HepG2 (cell line): ENCODE results near the gene MAN2A1. TPM values are rescaled to one million over a fixed set of nuclear protein-coding genes. Genes with fewer than 3 reads are reported as not detected.

Source experiments
- ATAC-seq: fragments of 200-7000 bp; cut with Tn5 transposase; 3 replicates; pipeline ENCODE4 v1.9.1; 2020; ENCODE audit warnings: mild to moderate bottlenecking, moderate library complexity
- BruUV-seq: library from RNA; stranded (reverse); fragments of 400-500 nt; replicated peaks from 2 replicates; lab custom pipeline; 2021; lab: Mats Ljungman, UMichigan
- CTCF ChIA-PET: fragments of 300-600 bp; formaldehyde crosslinking; extraction: SDS; loops from one replicate; lab custom pipeline; 2021; ENCODE audit warnings: low total read pairs, inconsistent platforms, low intra/inter-chr PET ratio; lab: Yijun Ruan, JAX
- POLR2A ChIA-PET: fragments of 350-600 bp; sonication (Branson Sonifier 250); formaldehyde crosslinking; loops from one replicate; lab custom pipeline; 2020; ENCODE audit warnings: antibody characterized with exemption, inconsistent platforms; lab: Yijun Ruan, JAX
- DNase-seq: peaks from one replicate; pipeline ENCODE4 v3.0.0-alpha.2; 2015; ENCODE audit warnings: low spot score
- FAIRE-seq: peaks from 3 replicates; lab custom pipeline; 2011; peaks lifted over from hg19 to GRCh38; lab: Jason Lieb, UNC
- H2AFZ ChIP-seq: one replicate; pipeline ENCODE4 v1.6.1; 2011; ENCODE audit warnings: low read length, inconsistent platforms
- H3K27ac ChIP-seq: fragments of 300-600 bp; 3 replicates; pipeline ENCODE4 v1.8.0; 2011; ENCODE audit warnings: mixed run types, mild to moderate bottlenecking, mixed read lengths, low read length, inconsistent platforms; ENCODE audit not compliant: insufficient read depth; ENCODE audit errors: extremely low read length
- H3K27me3 ChIP-seq, 2 experiments: fragments of 200-600 bp in 1 of 2; 2 replicates in 1 of 2; 3 replicates in 1 of 2; pipeline versions ENCODE4 v1.6.0 to v1.8.0; 2011; ENCODE audit warnings: low read length in 2 of 2, mild to moderate bottlenecking in 2 of 2, moderate library complexity in 2 of 2, inconsistent platforms in 1 of 2; ENCODE audit not compliant: insufficient read depth in 2 of 2, control insufficient read depth in 1 of 2
- H3K36me3 ChIP-seq, 2 experiments: fragments of 200-600 bp in 1 of 2; replicated peaks in 1 of 2; 2 replicates in 1 of 2; 3 replicates in 1 of 2; pipeline versions ENCODE4 v1.5.1 to v1.8.0; 2011; ENCODE audit warnings: low read length in 2 of 2, inconsistent platforms in 1 of 2; ENCODE audit not compliant: insufficient read depth in 2 of 2, control insufficient read depth in 1 of 2
- H3K4me1 ChIP-seq: 2 replicates; pipeline ENCODE4 v1.5.1; 2012; ENCODE audit warnings: low read length, inconsistent platforms; ENCODE audit not compliant: insufficient read depth
- H3K4me2 ChIP-seq: 2 replicates; pipeline ENCODE4 v1.6.0; 2011; ENCODE audit warnings: low read depth, low read length, inconsistent platforms
- H3K4me3 ChIP-seq, 3 experiments: fragments of 200-600 bp in 1 of 3; sonication (generic), shearing (Covaris generic) in 1 of 3; replicated peaks in 1 of 3; 2 replicates each; pipeline ENCODE4 v1.5.1; 2011 to 2016; ENCODE audit warnings: low read length in 3 of 3, inconsistent platforms in 2 of 3, low read depth in 2 of 3, mild to moderate bottlenecking in 2 of 3, control low read depth in 1 of 3, mixed read lengths in 1 of 3; ENCODE audit not compliant: insufficient read depth in 1 of 3
- H3K79me2 ChIP-seq: one replicate; pipeline ENCODE4 v1.6.1; 2011; ENCODE audit warnings: low read length, inconsistent platforms; ENCODE audit not compliant: insufficient read depth
- H3K9ac ChIP-seq: 2 replicates; pipeline ENCODE4 v1.6.0; 2011; ENCODE audit warnings: mild to moderate bottlenecking, low read depth, low read length, inconsistent platforms; ENCODE audit not compliant: insufficient read depth
- H3K9me3 ChIP-seq: 2 replicates; pipeline ENCODE4 v1.5.1; 2012; ENCODE audit warnings: mild to moderate bottlenecking, low read length
- H4K20me1 ChIP-seq: 2 replicates; pipeline ENCODE4 v1.6.0; 2011; ENCODE audit warnings: inconsistent platforms, mild to moderate bottlenecking, low read length, moderate library complexity; ENCODE audit not compliant: insufficient read depth
- BRD4 ChIP-seq: sonication (generic); formaldehyde crosslinking; IDR thresholded peaks from 2 replicates; pipeline ENCODE4 v1.4.0; 2020; ENCODE audit warnings: missing genetic modification reagents
- DNMT3B ChIP-seq: conservative IDR thresholded peaks from 2 replicates; pipeline ENCODE4 v1.6.1; 2016; ENCODE audit warnings: missing biosample characterization, control low read depth
- GLMP ChIP-seq: sonication (generic); formaldehyde crosslinking; IDR thresholded peaks from 2 replicates; pipeline ENCODE4 v1.9.0; 2021; ENCODE audit warnings: missing genetic modification reagents, mild to moderate bottlenecking, borderline replicate concordance
- HMGA1 ChIP-seq: sonication (generic); formaldehyde crosslinking; conservative IDR thresholded peaks from 2 replicates; pipeline ENCODE4 v1.4.0; 2020; ENCODE audit warnings: missing genetic modification reagents
- NR2F2 ChIP-seq: IDR thresholded peaks from 2 replicates; pipeline ENCODE4 v1.6.1; 2012; ENCODE audit warnings: low read depth, inconsistent platforms, borderline replicate concordance
- TCF12 ChIP-seq, 2 experiments: fragments of 450-650 bp in 1 of 2; sonication (generic) in 1 of 2; formaldehyde crosslinking in 1 of 2; IDR thresholded peaks; 2 replicates each; pipeline versions ENCODE4 v1.6.1 to v1.8.0; 2017 to 2022; ENCODE audit warnings: antibody characterized with exemption in 1 of 2, mild to moderate bottlenecking in 1 of 2, missing genetic modification reagents in 1 of 2, moderate library complexity in 1 of 2
- ZBTB40 ChIP-seq, 2 experiments: fragments of 450-650 bp in 1 of 2; sonication (generic) in 1 of 2; formaldehyde crosslinking in 1 of 2; IDR thresholded peaks; 2 replicates each; pipeline versions ENCODE4 v1.6.1 to v1.8.0; 2016 to 2022; ENCODE audit warnings: antibody characterized with exemption in 1 of 2, mild to moderate bottlenecking in 1 of 2, missing genetic modification reagents in 1 of 2
- ZBTB8A ChIP-seq: sonication (generic); formaldehyde crosslinking; IDR thresholded peaks from 2 replicates; pipeline ENCODE4 v1.4.0; 2020; ENCODE audit warnings: mild to moderate bottlenecking, low read depth, missing genetic modification reagents, borderline replicate concordance
- ZNF383 ChIP-seq: sonication (generic); formaldehyde crosslinking; IDR thresholded peaks from 2 replicates; pipeline ENCODE4 v1.4.0; 2020; ENCODE audit warnings: missing genetic modification reagents, mild to moderate bottlenecking, borderline replicate concordance
- ZNF75D ChIP-seq: sonication (generic); formaldehyde crosslinking; IDR thresholded peaks from 2 replicates; pipeline ENCODE4 v1.8.1; 2023; ENCODE audit warnings: missing genetic modification reagents, mild to moderate bottlenecking, borderline replicate concordance
- ZNF800 ChIP-seq: sonication (generic); formaldehyde crosslinking; IDR thresholded peaks from 2 replicates; pipeline ENCODE4 v1.4.0; 2020; ENCODE audit warnings: missing genetic modification reagents
- WGBS: methylation state at CpG from one replicate; pipeline ENCODE4 v1.1.6; 2017; ENCODE audit warnings: low lambda C conversion rate; 5-methylcytosine and 5-hydroxymethylcytosine counted together
- in situ Hi-C: cut with HindIII; loops from 2 replicates; pipeline ENCODE4 v1.10.0; 2017; ENCODE audit warnings: low pct_unique_long_range_greater_than_20kb; ENCODE audit not compliant: extremely low pct_ligation_motif_present
- intact Hi-C: fragments of 100-400 bp; cut with micrococcal nuclease; formaldehyde crosslinking; loops from one replicate; pipeline ENCODE4 v1.10.0; 2022; ENCODE audit not compliant: unreplicated experiment
- polyA plus RNA-seq, 8 experiments: library from polyadenylated mRNA; depleted of rRNA in 3 of 8; stranded (reverse) in 7 of 8; unstranded in 1 of 8; fragments of >200 nt; fragmentation: Illumina TruSeq in 4 of 8; extraction: Trizol in 4 of 8; gene quantifications; 2 replicates each; pipeline versions ENCODE4 v1.2.1 to v1.2.3, GENCODE V29; 2011 to 2016; ENCODE audit warnings: low read depth in 4 of 8, missing spikeins in 1 of 8, mixed read lengths in 1 of 8; ENCODE audit not compliant: insufficient read depth in 1 of 8
- total RNA-seq, 5 experiments: library from RNA; depleted of rRNA; stranded (reverse); fragments of >200 nt; fragmentation: Illumina TruSeq; extraction: Trizol; gene quantifications; 2 replicates each; pipeline ENCODE4 v1.2.3, GENCODE V29; 2016; ENCODE audit warnings: low read depth in 1 of 5

Gene MAN2A1
- total and polyA plus RNA-seq, 2 of the 13 experiments (the other 11 are each of a cell fraction or from before 2014, with no cell fraction given) = 56.2 to 80.5 TPM

- no peaks in the 10 kb centered on the region for H3K27me3 ChIP-seq
- H3K4me1 ChIP-seq = peaks cover 17% of the 10 kb centered on the region
- POLR2A ChIA-PET = no interaction called here
- H3K4me2 ChIP-seq = no peak overlapping the region
- intact Hi-C loops (no loop called here), in situ Hi-C loops (no loop called here)
- no peak for FAIRE-seq
- no peak; the same call in 1 of the 3 replicates for ATAC-seq
- peaks cover 4 to 16% of the 10 kb centered on the region in 2 experiments; a peak in 4 of 5 replicates for H3K36me3 ChIP-seq
- H3K9ac ChIP-seq = no peak overlapping the region
- H3K4me3 ChIP-seq = no peak overlapping the region
- WGBS = 93% methylated on average over 3 of the region's 3 CpGs
- BruUV-seq = no TSS peak
- no peaks in the 10 kb centered on the region for H3K79me2 ChIP-seq
- no peak for DNase-seq
- CTCF ChIA-PET = no interaction called here
- no peaks in the 10 kb centered on the region for H4K20me1 ChIP-seq
- no peak overlapping the region for H3K27ac ChIP-seq
- H3K9me3 ChIP-seq = no peaks in the 10 kb centered on the region
- H2AFZ ChIP-seq = no peak overlapping the region
- TF ChIP-seq ZNF75D = no peak
- no peak for TF ChIP-seq BRD4 (CRISPR knock-in tag)
- no peak for TF ChIP-seq DNMT3B
- no peak for TF ChIP-seq NR2F2
- no peak for TF ChIP-seq ZNF383 (CRISPR knock-in tag)
- no peak for TF ChIP-seq TCF12 (IDR thresholded peaks at IDR 0.05)
- TF ChIP-seq TCF12 (CRISPR knock-in tag; IDR thresholded peaks at IDR 0.05) = no peak
- TF ChIP-seq ZBTB8A (CRISPR knock-in tag) = no peak
- no peak for TF ChIP-seq HMGA1 (CRISPR knock-in tag)
- TF ChIP-seq ZNF800 (CRISPR knock-in tag) = no peak
- TF ChIP-seq GLMP (CRISPR knock-in tag) = no peak
- no peak for TF ChIP-seq ZBTB40 (IDR thresholded peaks at IDR 0.05)
- TF ChIP-seq ZBTB40 (CRISPR knock-in tag; IDR thresholded peaks at IDR 0.05) = no peak
Measured at GRCh38 chr5:109805472-109805871, 115.7 kb downstream of the MAN2A1 start.
